Inferior parietal cortex (tissue), 1 donor: Measurements from ENCODE around the gene PPFIBP1.

Experiments
- DNase-seq: peaks from one replicate; pipeline ENCODE4 v3.0.0-alpha.2; 2016; ENCODE audit errors: extremely low spot score

The PPFIBP1 gene

GRCh38 chr12:27513155-27513824 lies 10.7 kb upstream of the PPFIBP1 start:
- DNase-seq: no peak

DNA sequence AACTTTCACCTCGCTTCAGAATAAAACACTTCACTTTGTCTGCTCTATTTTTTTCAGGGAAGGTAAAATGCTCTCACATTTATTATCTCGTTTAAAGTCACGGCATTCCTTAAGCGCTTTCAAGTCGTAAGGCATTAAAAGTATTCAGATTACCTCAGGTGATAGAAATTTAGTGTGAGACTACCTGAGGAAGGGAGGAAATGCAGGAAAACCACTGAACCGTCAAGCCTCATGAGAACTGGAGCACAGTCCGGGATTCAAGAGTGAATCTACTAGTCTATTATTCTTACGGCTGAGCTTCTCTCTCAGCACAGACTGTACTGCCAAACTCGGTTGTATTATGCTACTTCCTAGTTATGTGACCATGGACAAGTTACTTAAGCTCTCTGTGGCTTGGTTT lies 8.3 kb upstream of the PPFIBP1 start:
- no peak for DNase-seq

GRCh38 chr12:27516625-27517024 lies 7.4 kb upstream of the PPFIBP1 start:
- no peak for DNase-seq

- no peak for DNase-seq
These were observed 6.5 kb upstream of the PPFIBP1 start for GRCh38 chr12:27517546-27517945.

- no peak for DNase-seq
These were observed 5.9 kb upstream of the PPFIBP1 start for GRCh38 chr12:27517961-27518665.

- DNase-seq: no peak
These were observed 2.9 kb upstream of the PPFIBP1 start for GRCh38 chr12:27521066-27521465.

GRCh38 chr12:27521981-27522380 lies 2.0 kb upstream of the PPFIBP1 start:
- DNase-seq: no peak

DNA sequence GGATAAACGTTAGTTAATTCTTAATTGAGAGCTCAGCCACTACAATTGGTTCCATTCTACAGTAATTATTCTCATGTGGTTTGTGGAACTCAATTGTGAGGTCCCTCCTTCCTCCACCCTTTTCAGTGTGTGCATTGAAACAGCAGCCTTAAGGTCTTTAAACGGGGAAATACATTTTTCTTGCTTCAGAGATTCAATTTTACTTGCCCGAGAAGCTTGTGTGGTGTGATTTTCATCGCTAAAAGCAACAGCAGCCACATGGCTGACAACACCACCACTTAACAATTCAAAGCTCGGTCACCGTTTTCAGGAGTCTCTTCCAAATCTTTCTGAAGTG lies 733 bp upstream of the PPFIBP1 start:
- no peak for DNase-seq

DNA sequence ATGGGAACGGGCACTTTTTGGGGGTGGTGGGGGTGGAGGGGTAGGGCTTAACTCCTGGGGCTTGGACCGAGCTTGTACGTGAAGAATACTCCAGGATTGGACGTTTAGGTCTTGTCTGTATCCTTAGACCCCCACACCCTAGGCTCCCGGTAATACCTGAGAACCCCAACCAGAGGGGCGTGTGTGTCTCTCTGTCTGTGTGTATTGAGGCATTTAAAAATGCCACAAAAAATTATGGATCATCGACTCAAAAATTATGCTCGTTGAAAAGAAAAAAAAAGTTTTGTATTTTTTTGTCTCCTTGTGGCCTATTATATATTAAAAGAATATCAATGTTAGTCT lies 459 bp downstream of the PPFIBP1 start:
- no peak for DNase-seq

DNA sequence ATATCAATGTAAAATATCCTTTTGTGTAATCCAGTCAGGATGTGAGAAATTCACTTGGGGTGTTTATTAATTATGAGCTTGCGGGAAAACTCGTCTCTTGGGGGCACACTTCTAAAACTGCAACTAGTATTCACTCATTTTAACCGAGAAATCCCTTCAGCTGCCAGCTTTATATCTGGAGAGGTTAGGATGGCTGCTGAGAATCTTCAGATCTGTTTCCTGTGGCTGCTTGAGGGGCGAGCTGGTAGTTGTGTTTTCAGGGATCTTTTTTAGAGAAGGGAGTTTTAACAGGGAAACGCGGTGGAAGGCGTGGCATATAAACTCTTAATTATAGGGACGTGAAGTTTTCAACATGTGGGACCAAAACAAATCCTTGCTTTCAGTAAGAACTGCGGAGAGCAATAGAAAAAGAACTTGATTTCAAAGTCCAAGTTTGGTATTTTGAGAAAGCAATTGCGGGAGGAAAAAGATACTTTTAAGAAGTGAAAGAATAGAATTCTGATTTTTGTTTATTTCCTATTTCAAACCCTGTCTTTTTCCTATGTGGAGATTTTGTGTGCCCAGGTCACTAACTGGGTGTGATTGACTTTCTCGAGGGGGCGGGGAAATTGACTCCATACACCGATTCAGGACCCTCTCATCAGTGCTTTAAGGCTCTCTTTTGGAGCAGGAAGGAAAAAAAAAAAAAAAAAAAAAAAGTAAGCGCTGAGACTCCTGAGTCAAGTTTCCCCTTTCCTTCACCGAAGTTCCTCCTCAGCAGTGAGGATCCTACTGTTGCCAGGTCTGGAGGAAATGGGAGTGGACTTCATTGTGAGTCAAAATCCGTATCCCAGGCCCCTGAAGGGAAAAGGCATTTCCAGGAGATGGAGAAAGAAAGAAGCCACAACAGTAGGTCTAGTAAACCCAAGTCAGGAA lies 1.1 kb downstream of the PPFIBP1 start:
- no peak for DNase-seq

DNA sequence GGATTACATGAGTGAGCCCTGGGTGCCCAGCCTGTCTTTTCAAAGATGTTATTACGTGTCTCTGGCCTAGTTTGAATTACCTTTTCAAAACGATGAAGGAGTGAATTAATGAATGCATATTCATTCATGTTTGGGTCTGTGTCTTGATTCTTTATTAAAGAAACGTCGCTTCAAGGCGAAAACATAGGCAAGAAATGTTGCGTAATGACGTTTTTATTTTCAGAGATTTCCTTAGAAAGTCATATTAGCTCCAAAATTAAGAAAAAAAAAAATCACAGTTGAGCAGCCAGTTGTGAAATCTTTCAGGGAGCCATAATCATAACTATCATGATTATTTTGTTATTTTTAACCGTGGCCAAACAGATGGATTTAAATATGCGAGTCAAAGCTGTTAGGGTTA lies 3.5 kb downstream of the PPFIBP1 start:
- no peak for DNase-seq

DNA sequence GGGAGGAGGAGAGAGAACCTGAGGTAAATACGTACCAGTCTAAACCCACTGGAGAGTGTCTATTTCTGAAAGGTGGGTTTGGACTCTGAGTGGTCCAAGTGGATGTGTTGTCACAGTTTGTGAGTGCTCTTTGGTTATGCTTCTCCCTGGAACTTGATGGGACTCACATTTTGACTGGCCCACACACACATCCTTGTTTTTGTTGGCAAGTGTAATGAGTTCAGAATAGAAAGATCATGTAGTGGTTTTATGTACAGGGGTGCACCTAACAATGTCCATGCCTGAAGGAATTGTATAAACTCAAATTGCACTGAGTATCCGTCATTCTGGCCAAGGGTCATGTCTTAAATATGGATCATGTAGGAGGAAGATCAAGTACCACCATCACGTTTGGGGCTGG lies 4.8 kb downstream of the PPFIBP1 start:
- DNase-seq: no peak

DNA sequence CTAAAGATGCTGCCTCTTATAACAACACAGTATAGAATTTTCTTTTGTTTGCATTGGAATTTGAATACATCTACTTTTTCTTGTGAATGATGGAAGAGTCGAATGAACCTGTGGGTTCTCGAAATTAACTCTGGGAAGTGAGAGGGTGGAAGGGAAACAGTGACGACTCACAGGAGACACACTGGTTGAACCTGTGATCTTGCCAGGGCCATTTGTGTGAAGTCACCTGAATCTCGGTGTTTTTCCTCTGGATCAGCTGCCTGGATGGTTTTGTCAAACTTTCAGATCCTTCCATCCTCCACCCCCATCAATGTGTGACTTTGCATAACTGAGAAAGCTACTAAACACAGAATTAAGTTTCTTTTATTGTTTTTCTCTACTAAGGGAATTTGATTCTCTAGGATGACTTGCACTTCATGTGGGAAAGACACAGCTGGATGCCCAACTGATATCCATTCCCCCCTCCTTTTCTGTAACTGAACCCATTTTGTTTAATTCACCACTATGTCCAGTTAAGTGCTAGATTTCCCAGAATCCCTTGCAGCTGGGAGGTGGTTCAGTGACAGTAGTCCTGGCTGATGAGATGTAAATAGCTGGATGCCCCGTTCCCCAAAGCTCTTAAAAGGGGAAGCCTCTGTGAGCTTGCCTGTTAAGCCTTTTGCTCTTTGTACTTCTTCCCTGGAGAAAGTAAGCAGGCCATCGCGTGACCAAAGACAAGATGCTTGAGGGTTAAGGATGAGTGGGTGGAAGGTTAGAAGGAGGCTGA lies 6.3 kb downstream of the PPFIBP1 start:
- DNase-seq: no peak

GRCh38 chr12:27531896-27532295 lies 7.9 kb downstream of the PPFIBP1 start:
- DNase-seq: no peak

- DNase-seq: no peak
These were observed 10.2 kb downstream of the PPFIBP1 start for GRCh38 chr12:27534060-27534764.

- DNase-seq: no peak
These were observed 10.8 kb downstream of the PPFIBP1 start for GRCh38 chr12:27534765-27535161.

- no peak for DNase-seq
These were observed 11.3 kb downstream of the PPFIBP1 start for GRCh38 chr12:27535318-27535717.

- DNase-seq: no peak
These were observed 14.1 kb downstream of the PPFIBP1 start for GRCh38 chr12:27537855-27538675.

- no peak for DNase-seq
These were observed 15.2 kb downstream of the PPFIBP1 start for GRCh38 chr12:27539191-27539631.

DNA sequence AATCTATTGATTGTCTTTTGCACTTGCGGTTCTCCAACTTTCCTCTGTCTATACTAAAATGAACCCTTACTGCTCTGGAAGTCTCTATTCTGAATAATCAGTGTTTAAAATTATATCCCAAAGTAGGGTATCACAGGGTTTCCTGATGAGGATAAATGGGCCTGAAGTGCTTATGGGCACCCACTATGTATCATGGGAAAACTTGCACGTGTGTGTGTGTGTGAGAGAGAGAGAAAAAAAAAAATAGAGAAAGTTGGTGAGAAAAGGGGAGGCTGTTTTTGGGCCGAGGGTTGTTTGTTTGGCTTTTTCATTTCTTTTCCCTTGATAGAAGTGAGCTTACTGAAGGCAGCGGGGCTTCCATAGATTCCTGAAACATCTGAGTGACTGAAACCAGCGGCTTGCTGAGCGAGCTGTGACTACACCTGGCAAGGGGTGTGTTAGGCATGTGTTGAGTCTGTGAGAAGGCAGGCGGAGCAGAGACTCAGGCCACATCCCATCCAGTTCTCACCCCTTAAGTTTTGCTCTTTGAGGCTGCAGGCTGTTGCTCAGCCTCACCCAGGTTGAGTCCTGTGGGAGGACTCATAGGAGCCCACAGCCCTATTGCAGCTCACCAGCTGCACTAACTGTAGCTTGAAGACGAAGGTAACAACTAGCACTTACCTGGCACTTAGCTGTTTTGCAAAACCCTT lies 17.2 kb downstream of the PPFIBP1 start:
- no peak for DNase-seq
